A549 (cell line): ENCODE results near the gene LRRC3.

Experiments used
- BCL3 ChIP-seq: fragments of >200 bp; sonication (Bioruptor Twin); formaldehyde crosslinking; IDR thresholded peaks from 3 replicates; pipeline ENCODE4 v1.6.1; 2016
- CEBPB ChIP-seq, 2 experiments: fragments of >200 bp in 1 of 2; sonication (Bioruptor Twin) in 1 of 2; formaldehyde crosslinking in 1 of 2; IDR thresholded peaks; 2 replicates each; pipeline ENCODE4 v1.6.1; 2012 to 2016
- CTCF ChIP-seq: fragments of >200 bp; sonication (Bioruptor Twin); formaldehyde crosslinking; IDR thresholded peaks from 3 replicates; pipeline ENCODE4 v1.5.1; 2016
- EP300 ChIP-seq, 2 experiments: fragments of >200 bp; sonication (Bioruptor Twin); formaldehyde crosslinking; IDR thresholded peaks; 2 replicates in 1 of 2; 3 replicates in 1 of 2; pipeline ENCODE4 v1.6.1; 2016 to 2017
- JUN ChIP-seq, 2 experiments: fragments of >200 bp; sonication (Bioruptor Twin); formaldehyde crosslinking; IDR thresholded peaks; 2 replicates in 1 of 2; 3 replicates in 1 of 2; pipeline ENCODE4 v1.6.1; 2016 to 2017
- JUNB ChIP-seq: fragments of >200 bp; sonication (Bioruptor Twin); formaldehyde crosslinking; IDR thresholded peaks from 2 replicates; pipeline ENCODE4 v1.6.1; 2016
- MAX ChIP-seq: IDR thresholded peaks from 2 replicates; pipeline ENCODE4 v1.6.1; 2012
- MAZ ChIP-seq: fragments of 150-350 bp; IDR thresholded peaks from 2 replicates; pipeline ENCODE4 v1.6.1; 2014; ENCODE audit warnings: antibody characterized with exemption, low read depth, low read length, borderline replicate concordance
- POLR2A ChIP-seq: IDR thresholded peaks from 2 replicates; pipeline ENCODE4 v1.6.1; 2012; ENCODE audit warnings: mild to moderate bottlenecking, low read length
- RAD21 ChIP-seq, 2 experiments: fragments of >200 bp in 1 of 2; sonication (Bioruptor Twin) in 1 of 2; formaldehyde crosslinking in 1 of 2; IDR thresholded peaks in 1 of 2; conservative IDR thresholded peaks in 1 of 2; 2 replicates in 1 of 2; 3 replicates in 1 of 2; pipeline ENCODE4 v1.6.1; 2012 to 2018; ENCODE audit warnings: inconsistent platforms in 1 of 2
- RCOR1 ChIP-seq: fragments of 150-350 bp; IDR thresholded peaks from 2 replicates; pipeline ENCODE4 v1.6.1; 2014; ENCODE audit warnings: antibody characterized with exemption, low read length, low read depth
- REST ChIP-seq: fragments of 200-600 bp; sonication (generic); IDR thresholded peaks from 2 replicates; pipeline ENCODE4 v1.6.1; 2016; ENCODE audit warnings: antibody characterized with exemption, mild to moderate bottlenecking, moderate library complexity
- RNF2 ChIP-seq: fragments of 200-600 bp; sonication (generic); IDR thresholded peaks from 2 replicates; pipeline ENCODE4 v1.6.1; 2016; ENCODE audit warnings: low read depth, mild to moderate bottlenecking, antibody characterized with exemption, moderate library complexity, borderline replicate concordance
- SMC3 ChIP-seq: fragments of >200 bp; sonication (Bioruptor Twin); formaldehyde crosslinking; IDR thresholded peaks from 3 replicates; pipeline ENCODE4 v1.6.1; 2018; ENCODE audit warnings: inconsistent platforms

- TF ChIP-seq RNF2 (no peak), CTCF (no peak), MAX (no peak), JUNB (no peak), EP300 (IDR thresholded peaks at IDR 0.05) (no peak), POLR2A (no peak), SMC3 (no peak), RAD21 (conservative IDR thresholded peaks at IDR 0.05 in 1 of 2, IDR thresholded peaks at IDR 0.05 in 1 of 2) (no peak), REST (no peak), MAZ (no peak), RCOR1 (no peak), CEBPB (IDR thresholded peaks at IDR 0.05) (no peak), JUN (IDR thresholded peaks at IDR 0.05) (no peak), BCL3 (no peak)
Observed at GRCh38 chr21:44439211-44439600, 16.1 kb upstream of the LRRC3 start.
